IPS DF 4.7 (cell line): ENCODE data around the gene PARD6G.

Experiments used
- DNase-seq: peaks from one replicate; pipeline ENCODE4 v3.0.0-alpha.2; 2013; ENCODE audit warnings: low spot score; ENCODE audit errors: extremely low read depth

The PARD6G gene

GRCh38 chr18:80191264-80191663 lies 56.0 kb downstream of the PARD6G start:
- no peak for DNase-seq

- no peak for DNase-seq
Observed at GRCh38 chr18:80190311-80190710, 57.0 kb downstream of the PARD6G start.

- no peak for DNase-seq
Observed at GRCh38 chr18:80189531-80189865, 57.8 kb downstream of the PARD6G start.

- DNase-seq: no peak
Observed at GRCh38 chr18:80188643-80189530, 58.4 kb downstream of the PARD6G start.

- no peak for DNase-seq
Observed at GRCh38 chr18:80187956-80188642, 59.2 kb downstream of the PARD6G start.

- DNase-seq: no peak
Observed at GRCh38 chr18:80185545-80185944, 61.8 kb downstream of the PARD6G start.

- no peak for DNase-seq
Observed at GRCh38 chr18:80184243-80184772, 63.0 kb downstream of the PARD6G start.

- no peak for DNase-seq
Observed at GRCh38 chr18:80183273-80184050, 63.9 kb downstream of the PARD6G start.

- DNase-seq: no peak
Observed at GRCh38 chr18:80182855-80183254, 64.5 kb downstream of the PARD6G start.

- DNase-seq: no peak
Observed at GRCh38 chr18:80181642-80182461, 65.5 kb downstream of the PARD6G start.

- no peak for DNase-seq
Observed at GRCh38 chr18:80180778-80181564, 66.3 kb downstream of the PARD6G start.

- no peak for DNase-seq
Observed at GRCh38 chr18:80179857-80180558, 67.3 kb downstream of the PARD6G start.

- no peak for DNase-seq
Observed at GRCh38 chr18:80178935-80179818, 68.1 kb downstream of the PARD6G start.

GRCh38 chr18:80177128-80177527 lies 70.2 kb downstream of the PARD6G start:
- no peak for DNase-seq

- no peak for DNase-seq
Observed at GRCh38 chr18:80176334-80177073, 70.8 kb downstream of the PARD6G start.

- DNase-seq: no peak
Observed at GRCh38 chr18:80175451-80176204, 71.7 kb downstream of the PARD6G start.

GRCh38 chr18:80173060-80173459 lies 74.3 kb downstream of the PARD6G start:
- no peak for DNase-seq
